MM.1S (cell line): ENCODE measurements around the gene HSPA9.

Source experiments
- DNase-seq: peaks from one replicate; pipeline ENCODE4 v3.0.0-alpha.2; 2015
- H2AFZ ChIP-seq: fragments of 300-600 bp; sonication (generic); 2 replicates; pipeline ENCODE4 v1.6.0; 2016; ENCODE audit warnings: antibody characterized with exemption, low read length
- H3F3A ChIP-seq: fragments of 300-600 bp; sonication (generic); 2 replicates; pipeline ENCODE4 v1.6.1; 2016; ENCODE audit warnings: mild to moderate bottlenecking, antibody characterized with exemption, low read length, moderate library complexity, mixed read lengths; ENCODE audit not compliant: insufficient read depth
- H3K27ac ChIP-seq: fragments of 300-600 bp; sonication (generic); 2 replicates; pipeline ENCODE4 v1.5.1; 2016; ENCODE audit warnings: mild to moderate bottlenecking, low read length
- H3K27me3 ChIP-seq: fragments of 300-600 bp; sonication (generic); replicated peaks from 2 replicates; pipeline ENCODE4 v1.6.0; 2016; ENCODE audit warnings: low read length; ENCODE audit not compliant: insufficient read depth
- H3K36me3 ChIP-seq: fragments of 300-600 bp; sonication (generic); replicated peaks from 2 replicates; pipeline ENCODE4 v1.6.1; 2016; ENCODE audit warnings: mild to moderate bottlenecking, low read length, mixed read lengths; ENCODE audit not compliant: insufficient read depth
- H3K4me1 ChIP-seq: fragments of 300-600 bp; sonication (generic); 2 replicates; pipeline ENCODE4 v1.6.1; 2016; ENCODE audit warnings: low read length, mixed read lengths
- H3K4me2 ChIP-seq: fragments of 300-600 bp; sonication (generic); 2 replicates; pipeline ENCODE4 v1.6.0; 2016; ENCODE audit warnings: low read depth, low read length
- H3K4me3 ChIP-seq: fragments of 300-600 bp; sonication (generic); 2 replicates; pipeline ENCODE4 v1.5.1; 2016; ENCODE audit warnings: low read length, mixed read lengths
- H3K79me2 ChIP-seq: fragments of 300-600 bp; sonication (generic); 2 replicates; pipeline ENCODE4 v1.6.1; 2016; ENCODE audit warnings: mixed run types, low read length, mixed read lengths
- H3K9ac ChIP-seq: fragments of 300-600 bp; sonication (generic); 2 replicates; pipeline ENCODE4 v1.6.1; 2016; ENCODE audit warnings: low read length, mixed read lengths
- H3K9me2 ChIP-seq: fragments of 300-600 bp; sonication (generic); replicated peaks from 2 replicates; pipeline ENCODE4 v1.6.1; 2016; ENCODE audit warnings: mild to moderate bottlenecking, low read length, mixed read lengths; ENCODE audit not compliant: insufficient read depth
- H3K9me3 ChIP-seq: fragments of 300-600 bp; sonication (generic); replicated peaks from 2 replicates; pipeline ENCODE4 v1.6.1; 2016; ENCODE audit warnings: mild to moderate bottlenecking, low read length, mixed read lengths; ENCODE audit not compliant: insufficient read depth
- H4K20me1 ChIP-seq: fragments of 300-600 bp; sonication (generic); 2 replicates; pipeline ENCODE4 v1.6.1; 2016; ENCODE audit warnings: mild to moderate bottlenecking, low read length, moderate library complexity, mixed read lengths; ENCODE audit not compliant: insufficient read depth
- EZH2 ChIP-seq: fragments of 300-600 bp; sonication (generic); optimal IDR thresholded peaks from 2 replicates; pipeline ENCODE3; 2017; ENCODE audit warnings: low read depth, mild to moderate bottlenecking, antibody characterized with exemption, low read length, mixed read lengths
- EZH2phosphoT487 ChIP-seq: fragments of 300-600 bp; sonication (generic); IDR thresholded peaks from 2 replicates; pipeline ENCODE4 v1.6.1; 2018; ENCODE audit warnings: antibody characterized with exemption, low read length
- TF ChIP-seq, protein P1 (sequence below): fragments of 300-600 bp; sonication (generic); IDR thresholded peaks from 2 replicates; pipeline ENCODE4 v1.5.1; 2016; ENCODE audit warnings: antibody characterized with exemption, low read length, mixed read lengths

The HSPA9 gene

DNA sequence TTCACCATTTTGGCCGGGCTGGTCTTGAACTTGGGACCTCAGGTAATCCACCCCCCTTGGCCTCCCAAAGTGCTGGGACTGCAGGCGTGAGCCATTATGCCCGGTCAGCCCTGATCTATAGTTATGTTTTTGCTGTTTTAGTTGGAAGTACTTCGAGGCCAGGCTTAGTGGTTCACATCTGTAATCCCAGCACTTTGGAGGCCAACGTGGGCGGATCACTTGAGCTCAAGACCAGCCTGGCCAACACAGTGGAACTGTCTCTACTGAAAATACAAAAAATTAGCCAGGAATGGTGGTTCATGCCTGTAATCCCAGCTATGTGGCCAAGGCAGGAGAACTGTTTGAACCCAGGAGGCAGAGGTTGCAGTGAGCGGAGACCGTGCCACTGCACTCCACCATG, 2.0 kb downstream of the HSPA9 start:
- peaks cover 70% of the 10 kb centered on the region for H3K79me2 ChIP-seq
- H4K20me1 ChIP-seq: peaks cover 10% of the 10 kb centered on the region; the same call in 1 of the 2 replicates
- H3K9me3 ChIP-seq: no peaks in the 10 kb centered on the region
- no peak overlapping the region for H3K27ac ChIP-seq
- H3K9ac ChIP-seq: no peak overlapping the region
- DNase-seq: no peak
- H3K27me3 ChIP-seq: no peaks in the 10 kb centered on the region
- no peak overlapping the region for H2AFZ ChIP-seq
- peaks cover 7% of the 10 kb centered on the region; the same call in 1 of the 2 replicates for H3F3A ChIP-seq
- TF ChIP-seq, protein P1, sequence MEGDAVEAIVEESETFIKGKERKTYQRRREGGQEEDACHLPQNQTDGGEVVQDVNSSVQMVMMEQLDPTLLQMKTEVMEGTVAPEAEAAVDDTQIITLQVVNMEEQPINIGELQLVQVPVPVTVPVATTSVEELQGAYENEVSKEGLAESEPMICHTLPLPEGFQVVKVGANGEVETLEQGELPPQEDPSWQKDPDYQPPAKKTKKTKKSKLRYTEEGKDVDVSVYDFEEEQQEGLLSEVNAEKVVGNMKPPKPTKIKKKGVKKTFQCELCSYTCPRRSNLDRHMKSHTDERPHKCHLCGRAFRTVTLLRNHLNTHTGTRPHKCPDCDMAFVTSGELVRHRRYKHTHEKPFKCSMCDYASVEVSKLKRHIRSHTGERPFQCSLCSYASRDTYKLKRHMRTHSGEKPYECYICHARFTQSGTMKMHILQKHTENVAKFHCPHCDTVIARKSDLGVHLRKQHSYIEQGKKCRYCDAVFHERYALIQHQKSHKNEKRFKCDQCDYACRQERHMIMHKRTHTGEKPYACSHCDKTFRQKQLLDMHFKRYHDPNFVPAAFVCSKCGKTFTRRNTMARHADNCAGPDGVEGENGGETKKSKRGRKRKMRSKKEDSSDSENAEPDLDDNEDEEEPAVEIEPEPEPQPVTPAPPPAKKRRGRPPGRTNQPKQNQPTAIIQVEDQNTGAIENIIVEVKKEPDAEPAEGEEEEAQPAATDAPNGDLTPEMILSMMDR: no peak
- TF ChIP-seq EZH2: no peak
- H3K4me1 ChIP-seq: peaks cover 10% of the 10 kb centered on the region
- no peak overlapping the region for H3K4me3 ChIP-seq
- H3K4me2 ChIP-seq: no peak overlapping the region
- no peaks in the 10 kb centered on the region for H3K9me2 ChIP-seq
- peaks cover 22% of the 10 kb centered on the region for H3K36me3 ChIP-seq

GRCh38 chr5:138570871-138571270, 4.3 kb downstream of the HSPA9 start:
- Histone ChIP-seq H3K4me3 (no peak overlapping the region), H2AFZ (no peak overlapping the region), H3F3A (peaks cover 7% of the 10 kb centered on the region; the same call in 1 of the 2 replicates), H3K27me3 (no peaks in the 10 kb centered on the region), H3K4me1 (peaks cover 14% of the 10 kb centered on the region), H3K4me2 (no peak overlapping the region), H3K79me2 (peaks cover 94% of the 10 kb centered on the region), H3K9ac (no peak overlapping the region), H3K27ac (no peak overlapping the region), H4K20me1 (peaks cover 13% of the 10 kb centered on the region; the same call in 1 of the 2 replicates), H3K9me2 (no peaks in the 10 kb centered on the region), H3K36me3 (peaks cover 38% of the 10 kb centered on the region), H3K9me3 (no peaks in the 10 kb centered on the region)
- DNase-seq: no peak
- TF ChIP-seq, protein P1: no peak
- no peak for TF ChIP-seq EZH2phosphoT487
- TF ChIP-seq EZH2: no peak

- Histone ChIP-seq H3K79me2 (peaks cover 100% of the 10 kb centered on the region), H3K9me3 (no peaks in the 10 kb centered on the region), H3K4me1 (peaks cover 14% of the 10 kb centered on the region), H3K36me3 (peaks cover 44% of the 10 kb centered on the region), H3K27me3 (no peaks in the 10 kb centered on the region), H3K27ac (no peak overlapping the region), H4K20me1 (peaks cover 17% of the 10 kb centered on the region; the same call in 1 of the 2 replicates), H3K9ac (no peak overlapping the region), H3F3A (peaks cover 7% of the 10 kb centered on the region; the same call in 1 of the 2 replicates), H3K4me2 (no peak overlapping the region), H3K9me2 (no peaks in the 10 kb centered on the region), H2AFZ (no peak overlapping the region), H3K4me3 (no peak overlapping the region)
- no peak for DNase-seq
- TF ChIP-seq EZH2 (no peak), EZH2phosphoT487 (no peak)
- TF ChIP-seq, protein P1: no peak
Measured at GRCh38 chr5:138569782-138570181, 5.4 kb downstream of the HSPA9 start.
